Spleen (tissue), 7 donors: Measurements from ENCODE around the gene CAMTA1.

ENCODE experiments used
- CTCF ChIP-seq, 11 experiments: fragments of 200-600 bp in 7 of 11; fragments of 450-650 bp in 4 of 11; sonication (generic) in 4 of 11; IDR thresholded peaks in 8 of 11; conservative IDR thresholded peaks in 3 of 11; 1 replicate in 7 of 11; 2 replicates in 4 of 11; pipeline versions ENCODE4 v1.4.0 to v1.8.0; 2016 to 2021; ENCODE audit warnings: antibody characterized with exemption in 11 of 11, inconsistent platforms in 4 of 11, mild to moderate bottlenecking in 1 of 11
- POLR2A ChIP-seq, 3 donors: fragments of 450-650 bp; IDR thresholded peaks; one replicate each; pipeline ENCODE4 v1.5.1; 2017; ENCODE audit warnings: antibody characterized with exemption in 3 of 3, mild to moderate bottlenecking in 1 of 3
- POLR2AphosphoS5 ChIP-seq, 3 donors: sonication (generic); formaldehyde crosslinking; IDR thresholded peaks; one replicate each; pipeline ENCODE4 v1.5.1; 2017; ENCODE audit warnings: antibody characterized with exemption in 3 of 3
- donor health status: DM: no; HTN: no; CAD: no; lungs with moderate emphysema.
- donor health status: DM: no; HTN: no; CAD: no.
- donor health status: DM: no; HTN: no; CAD: no.

- TF ChIP-seq POLR2A (IDR thresholded peaks at IDR 0.05): no peak
- no peak for TF ChIP-seq CTCF (IDR thresholded peaks at IDR 0.05 in 8 of 11, conservative IDR thresholded peaks at IDR 0.05 in 3 of 11)
- TF ChIP-seq POLR2AphosphoS5 (IDR thresholded peaks at IDR 0.05): no peak
These were observed 747.8 kb downstream of the CAMTA1 start for GRCh38 chr1:7533006-7533405.
